ENCODE results near the gene TCHH.

Gene TCHH

GRCh38 chr1:152112885-152113432, 2.3 kb downstream of the TCHH start:
- Histone ChIP-seq H3K27me3 (ENCODE audit: insufficient read depth, low read length, poor library complexity, severe bottlenecking) (peaks cover 5% of the 10 kb centered on the region), H3K9me3 (ENCODE audit: insufficient read depth, low read depth, low read length) (no peaks in the 10 kb centered on the region), H3K4me1 (ENCODE audit: insufficient read depth, low read length, poor library complexity, severe bottlenecking) (peaks cover 1% of the 10 kb centered on the region), H2AFZ (ENCODE audit: low read length) (no peak overlapping the region), H3K4me2 (ENCODE audit: low read depth, low read length, poor library complexity, severe bottlenecking) (no peak overlapping the region), H3K9me2 (replicated peaks; ENCODE audit: low read depth, low read length) (no peaks in the 10 kb centered on the region), H3K4me3 (ENCODE audit: low read length, poor library complexity, severe bottlenecking) (no peak overlapping the region), H3F3A (ENCODE audit: low read depth) (no peaks in the 10 kb centered on the region), H3K79me2 (ENCODE audit: insufficient read depth, low read length) (no peaks in the 10 kb centered on the region), H3K36me3 (ENCODE audit: insufficient read depth, low read length) (no peaks in the 10 kb centered on the region), H4K20me1 (ENCODE audit: insufficient read depth, low read length, poor library complexity, severe bottlenecking) (no peaks in the 10 kb centered on the region), H3K9ac (ENCODE audit: low read depth, low read length, poor library complexity, severe bottlenecking) (no peak overlapping the region)
- no peak for TF ChIP-seq EZH2phosphoT487 (IDR thresholded peaks at IDR 0.05; ENCODE audit: borderline replicate concordance)
- no peak for TF ChIP-seq CTCF (conservative IDR thresholded peaks at IDR 0.05; ENCODE audit: low read length)

- Histone ChIP-seq H4K20me1 (ENCODE audit: insufficient read depth, low read length, poor library complexity, severe bottlenecking) (no peaks in the 10 kb centered on the region), H3K9me2 (replicated peaks; ENCODE audit: low read depth, low read length) (no peaks in the 10 kb centered on the region), H3K9ac (ENCODE audit: low read depth, low read length, poor library complexity, severe bottlenecking) (no peak overlapping the region), H3K4me2 (ENCODE audit: low read depth, low read length, poor library complexity, severe bottlenecking) (no peak overlapping the region), H2AFZ (ENCODE audit: low read length) (no peak overlapping the region), H3K79me2 (ENCODE audit: insufficient read depth, low read length) (no peaks in the 10 kb centered on the region), H3K27me3 (ENCODE audit: insufficient read depth, low read length, poor library complexity, severe bottlenecking) (peaks cover 5% of the 10 kb centered on the region), H3F3A (ENCODE audit: low read depth) (no peaks in the 10 kb centered on the region), H3K4me3 (ENCODE audit: low read length, poor library complexity, severe bottlenecking) (no peak overlapping the region), H3K36me3 (ENCODE audit: insufficient read depth, low read length) (no peaks in the 10 kb centered on the region), H3K9me3 (ENCODE audit: insufficient read depth, low read depth, low read length) (no peaks in the 10 kb centered on the region), H3K4me1 (ENCODE audit: insufficient read depth, low read length, poor library complexity, severe bottlenecking) (no peaks in the 10 kb centered on the region)
- TF ChIP-seq CTCF (conservative IDR thresholded peaks at IDR 0.05; ENCODE audit: low read length): no peak
- TF ChIP-seq EZH2phosphoT487 (IDR thresholded peaks at IDR 0.05; ENCODE audit: borderline replicate concordance): no peak
Measured at GRCh38 chr1:152112101-152112884, 3.0 kb downstream of the TCHH start.

GRCh38 chr1:152111515-152111968, 3.7 kb downstream of the TCHH start:
- no peaks in the 10 kb centered on the region for H3F3A ChIP-seq (ENCODE audit: low read depth)
- H3K79me2 ChIP-seq (ENCODE audit: insufficient read depth, low read length): no peaks in the 10 kb centered on the region
- no peaks in the 10 kb centered on the region for H3K36me3 ChIP-seq (ENCODE audit: insufficient read depth, low read length)
- H3K4me3 ChIP-seq (ENCODE audit: low read length, poor library complexity, severe bottlenecking): no peak overlapping the region
- peaks cover 3% of the 10 kb centered on the region for H3K4me1 ChIP-seq (ENCODE audit: insufficient read depth, low read length, poor library complexity, severe bottlenecking)
- no peaks in the 10 kb centered on the region for H3K9me2 ChIP-seq (replicated peaks; ENCODE audit: low read depth, low read length)
- H4K20me1 ChIP-seq (ENCODE audit: insufficient read depth, low read length, poor library complexity, severe bottlenecking): no peaks in the 10 kb centered on the region
- peaks cover 5% of the 10 kb centered on the region for H3K27me3 ChIP-seq (ENCODE audit: insufficient read depth, low read length, poor library complexity, severe bottlenecking)
- no peak for TF ChIP-seq EZH2phosphoT487 (IDR thresholded peaks at IDR 0.05; ENCODE audit: borderline replicate concordance)
- TF ChIP-seq CTCF (conservative IDR thresholded peaks at IDR 0.05; ENCODE audit: low read length): no peak
- no peak overlapping the region for H2AFZ ChIP-seq (ENCODE audit: low read length)
- H3K9me3 ChIP-seq (ENCODE audit: insufficient read depth, low read depth, low read length): no peaks in the 10 kb centered on the region
- H3K4me2 ChIP-seq (ENCODE audit: low read depth, low read length, poor library complexity, severe bottlenecking): no peak overlapping the region
- H3K9ac ChIP-seq (ENCODE audit: low read depth, low read length, poor library complexity, severe bottlenecking): no peak overlapping the region

All from Loucy (cell line).